GM04504 (cell line): ENCODE measurements around the gene MEGF6.

Experiments
- DNase-seq: peaks from one replicate; pipeline ENCODE4 v3.0.0-alpha.2; 2012; ENCODE audit warnings: low read depth

MEGF6 gene

GRCh38 chr1:3485016-3485415 is 126.3 kb downstream of the MEGF6 start:
- DNase-seq = no peak

- DNase-seq = no peak
Observed at GRCh38 chr1:3483801-3484444, 127.4 kb downstream of the MEGF6 start.

GRCh38 chr1:3483380-3483779 is 127.9 kb downstream of the MEGF6 start:
- no peak for DNase-seq

GRCh38 chr1:3482378-3482849 is 128.9 kb downstream of the MEGF6 start:
- DNase-seq = no peak

- DNase-seq = no peak
Observed at GRCh38 chr1:3481836-3482375, 129.4 kb downstream of the MEGF6 start.

- DNase-seq = no peak
Observed at GRCh38 chr1:3481046-3481445, 130.3 kb downstream of the MEGF6 start.

- no peak for DNase-seq
Observed at GRCh38 chr1:3480369-3480719, 131.0 kb downstream of the MEGF6 start.

GRCh38 chr1:3479511-3480368 is 131.6 kb downstream of the MEGF6 start:
- DNase-seq = no peak

- no peak for DNase-seq
Observed at GRCh38 chr1:3478187-3478586, 133.1 kb downstream of the MEGF6 start.

- no peak for DNase-seq
Observed at GRCh38 chr1:3477241-3477995, 133.9 kb downstream of the MEGF6 start.

GRCh38 chr1:3476666-3477065 is 134.6 kb downstream of the MEGF6 start:
- DNase-seq = no peak

GRCh38 chr1:3475839-3476573 is 135.3 kb downstream of the MEGF6 start:
- DNase-seq = no peak

GRCh38 chr1:3474421-3474820 is 136.9 kb downstream of the MEGF6 start:
- DNase-seq = no peak

GRCh38 chr1:3474016-3474415 is 137.3 kb downstream of the MEGF6 start:
- DNase-seq = no peak

- DNase-seq = peak; percentile 72
Observed at GRCh38 chr1:3473381-3473844, 137.9 kb downstream of the MEGF6 start.

GRCh38 chr1:3472906-3473305 is 138.4 kb downstream of the MEGF6 start:
- no peak for DNase-seq

- no peak for DNase-seq
Observed at GRCh38 chr1:3472088-3472850, 139.0 kb downstream of the MEGF6 start.

- DNase-seq = no peak
Observed at GRCh38 chr1:3471356-3472087, 139.8 kb downstream of the MEGF6 start.

GRCh38 chr1:3470650-3471355 is 140.5 kb downstream of the MEGF6 start:
- no peak for DNase-seq
